Measurements from ENCODE around the gene BCAP31.
"Not testable (repeated sequence)": the region's sequence is repeated elsewhere in the genome, so short reads cannot be mapped to it uniquely, and the experiment has no call there.

BCAP31 gene

DNA sequence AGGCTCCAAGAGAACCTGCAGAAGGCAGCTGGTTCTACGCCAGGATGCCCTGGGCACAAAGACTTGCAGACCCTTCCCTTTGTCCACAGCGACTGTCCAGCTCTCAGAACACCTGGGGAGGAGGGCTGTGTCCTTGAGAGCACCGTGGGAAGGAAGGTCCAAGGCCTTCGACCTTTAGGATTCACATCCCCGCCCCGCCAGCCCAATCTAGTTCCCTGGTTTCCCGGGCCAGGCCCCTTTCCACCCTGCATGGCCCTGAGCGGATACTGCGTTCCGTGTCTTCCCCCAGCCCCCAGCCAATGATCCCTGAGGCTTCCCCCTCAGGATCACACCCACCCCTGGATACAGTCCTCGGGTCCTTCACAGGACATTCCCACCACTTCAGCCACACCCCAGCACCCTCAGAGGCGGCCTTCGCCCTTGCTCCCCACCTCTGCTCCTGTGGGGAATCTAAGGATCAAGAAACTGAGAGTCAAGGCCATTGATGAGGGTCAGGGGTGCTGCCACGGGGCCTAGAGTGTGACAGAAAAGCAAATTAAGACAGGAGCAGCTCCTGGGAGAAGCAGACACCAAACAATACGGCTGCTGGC lies 9.6 kb upstream of the BCAP31 start:
- DNase-seq, result no peak

DNA sequence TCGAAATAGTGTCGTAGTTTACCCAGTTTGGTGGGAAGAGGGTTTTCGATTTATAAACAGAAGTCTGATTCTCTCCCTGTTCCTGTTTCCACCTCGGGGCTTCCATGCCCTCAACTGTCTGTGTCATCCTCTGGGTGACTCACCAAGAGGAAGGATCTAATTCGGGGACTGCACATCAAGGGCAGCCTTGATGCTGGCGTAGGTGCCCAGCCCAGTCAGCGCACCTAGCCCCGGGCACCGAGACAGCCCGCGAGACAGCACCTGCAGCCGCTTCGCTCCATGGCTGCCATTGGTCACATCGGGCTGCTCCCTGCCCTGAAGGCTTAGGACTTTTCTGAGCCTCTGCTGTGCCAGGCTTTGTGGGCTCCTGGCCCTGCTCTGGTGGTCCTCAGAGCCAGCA lies 8.2 kb upstream of the BCAP31 start:
- DNase-seq, result no peak

DNA sequence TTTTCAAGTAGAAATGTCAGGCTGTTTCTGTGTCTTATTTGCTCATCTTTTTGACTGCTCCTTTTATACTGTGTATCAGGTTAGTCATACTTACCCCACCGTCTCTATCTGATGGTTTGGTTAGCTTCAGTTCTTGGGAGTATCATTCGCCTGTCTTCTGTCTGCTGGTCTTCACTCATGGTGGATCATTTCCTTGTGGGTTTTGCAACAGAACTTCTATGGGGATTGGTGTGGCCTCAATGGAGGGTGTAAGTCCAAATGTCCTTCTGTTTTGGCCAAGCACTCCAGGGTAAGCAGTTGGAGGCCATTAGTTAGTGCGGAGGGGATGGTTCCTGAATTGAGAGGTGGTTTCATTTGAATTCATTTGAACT lies 7.6 kb upstream of the BCAP31 start:
- DNase-seq, result no peak

DNA sequence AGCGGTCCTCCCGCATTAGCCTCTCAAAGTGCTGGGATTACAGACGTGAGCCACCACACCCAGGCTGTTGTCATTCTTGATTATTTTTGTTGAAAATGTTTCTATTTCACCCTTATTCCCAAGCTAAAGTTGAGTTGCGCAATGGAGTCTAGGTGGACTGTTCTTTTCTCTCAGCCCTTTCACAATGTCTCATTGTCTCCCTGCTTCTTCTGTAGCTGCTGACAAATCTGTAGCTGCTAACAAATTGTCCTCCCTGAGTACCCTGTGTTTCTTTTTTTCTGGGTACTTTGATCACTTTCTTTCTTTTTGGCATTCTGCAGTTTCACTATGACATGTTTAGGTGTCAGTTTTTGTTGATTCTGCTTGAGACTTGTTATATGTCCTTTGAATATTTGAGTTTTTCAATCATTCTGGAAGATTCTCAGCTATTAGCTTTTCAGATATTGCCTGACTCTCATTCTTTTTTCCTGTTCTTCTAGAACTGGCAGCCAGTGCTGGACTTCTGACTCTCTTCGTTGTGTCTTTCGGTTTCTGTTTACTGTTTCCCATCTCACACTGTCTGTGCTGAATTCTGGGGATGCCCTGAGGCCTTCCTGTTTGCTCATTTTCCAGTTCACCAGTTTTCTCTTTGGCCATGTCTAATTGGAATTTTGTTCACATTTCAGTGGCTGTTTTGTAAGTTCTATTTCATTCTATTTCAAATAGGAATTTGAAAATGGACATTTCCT lies 7.1 kb upstream of the BCAP31 start:
- no peak for DNase-seq

DNA sequence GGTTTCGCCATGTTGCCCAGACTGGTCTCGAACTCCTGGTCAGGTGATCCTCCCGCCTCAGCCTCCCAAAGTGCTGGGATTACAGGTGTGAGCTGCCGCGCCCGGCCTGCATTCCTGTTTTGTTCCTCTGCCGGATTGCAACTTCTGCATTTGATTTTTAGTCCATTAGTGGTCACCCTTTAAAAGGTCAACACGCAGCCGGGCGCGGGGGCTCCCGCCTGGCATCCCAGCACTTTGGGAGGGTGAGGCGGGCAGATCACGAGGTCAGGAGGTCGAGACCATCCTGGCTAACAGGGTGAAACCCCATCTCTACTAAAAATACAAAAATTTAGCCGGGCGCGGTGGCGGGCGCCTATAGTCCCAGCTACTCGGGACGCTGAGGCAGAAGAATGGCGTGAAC lies 5.9 kb upstream of the BCAP31 start:
- DNase-seq, result not testable (repeated sequence)

DNA sequence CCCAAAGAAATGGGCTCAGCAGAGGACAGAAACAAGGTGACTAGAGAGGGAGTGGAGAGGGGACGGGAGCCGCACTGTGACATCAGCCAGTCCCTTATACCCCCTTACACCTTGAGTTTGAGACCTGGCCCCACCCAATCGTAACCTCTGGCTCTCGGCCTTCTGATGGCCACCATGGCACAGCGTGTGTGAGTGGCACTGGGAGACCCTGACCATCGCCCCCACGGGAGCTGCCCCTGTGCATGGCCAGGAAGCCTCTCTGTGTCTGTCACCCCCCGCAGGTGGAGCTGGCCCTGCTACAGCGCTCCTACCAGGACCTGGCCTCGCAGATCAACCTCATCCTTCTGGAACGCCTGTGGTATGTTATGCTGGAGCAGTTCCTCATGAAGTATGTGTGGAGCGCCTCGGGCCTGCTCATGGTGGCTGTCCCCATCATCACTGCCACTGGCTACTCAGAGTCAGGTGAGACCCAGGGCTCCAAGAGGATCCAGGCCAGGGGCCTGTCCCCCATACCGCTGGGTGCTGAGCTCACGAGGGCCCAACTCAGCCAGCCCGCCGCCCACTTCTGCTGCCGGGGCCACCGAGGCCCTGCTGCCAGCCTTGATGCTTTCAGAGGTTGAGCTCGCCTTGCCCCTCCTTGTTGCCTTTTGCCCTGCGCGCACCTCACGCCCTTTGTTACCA lies 4.9 kb upstream of the BCAP31 start:
- no peak for DNase-seq

DNA sequence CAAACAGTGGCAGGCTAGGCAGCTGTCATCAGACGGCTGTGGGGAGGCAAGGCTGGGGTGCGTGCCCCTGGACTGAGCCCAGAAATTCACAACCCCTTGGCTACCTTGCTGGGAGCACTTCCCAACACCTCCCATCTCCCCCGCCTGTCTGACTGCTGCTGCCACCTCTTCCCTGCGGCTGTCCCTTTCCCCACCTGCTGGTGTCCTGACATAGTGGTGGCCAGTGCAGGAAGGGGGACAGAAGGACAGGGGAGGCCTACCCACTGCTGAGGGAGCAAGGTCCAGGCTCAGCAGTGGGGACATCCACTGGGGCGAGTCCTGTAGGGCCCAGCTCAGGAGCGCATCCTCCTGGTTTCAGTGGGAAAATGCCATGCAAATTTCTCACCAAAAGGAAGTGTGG lies 3.9 kb upstream of the BCAP31 start:
- no peak for DNase-seq

DNA sequence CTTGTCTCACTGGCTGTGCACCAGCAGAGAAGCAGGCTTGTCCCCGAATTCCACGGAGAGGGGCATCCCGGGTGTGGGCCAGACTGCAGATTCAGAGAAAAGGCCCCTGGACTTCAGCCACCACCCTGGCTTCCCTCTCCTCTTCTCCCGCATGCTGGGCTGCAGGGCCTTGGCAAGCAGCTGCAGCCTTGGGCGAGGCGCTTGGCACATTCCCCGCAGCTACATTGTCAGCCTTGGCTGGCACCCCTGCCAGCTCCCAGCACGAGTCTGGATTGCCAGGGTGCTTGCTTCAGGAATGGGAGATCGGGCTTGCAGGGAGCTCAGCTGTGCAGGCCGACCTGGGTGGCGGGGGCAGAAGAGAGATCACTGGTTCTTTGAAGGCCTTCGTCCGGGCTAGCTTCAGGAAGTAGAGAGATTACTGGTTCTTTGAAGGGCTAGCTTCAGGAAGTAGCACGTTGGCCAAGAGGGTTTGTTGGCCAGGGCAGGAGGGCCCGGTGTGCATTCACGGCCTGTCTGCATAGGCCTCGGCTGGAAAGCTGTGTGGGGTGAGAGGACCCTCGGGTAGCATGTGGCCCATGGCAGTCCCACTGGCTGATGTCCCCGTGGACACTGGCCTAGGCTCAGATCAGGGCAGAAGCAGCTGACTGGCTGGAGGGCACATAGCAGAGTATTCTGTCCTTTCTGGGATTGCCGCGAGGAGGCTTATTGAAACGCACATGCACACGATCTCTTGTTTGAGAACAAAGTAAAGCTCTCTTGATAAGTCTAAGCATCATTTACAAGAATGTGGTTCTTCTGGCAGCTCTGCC lies 3.1 kb upstream of the BCAP31 start:
- no peak for DNase-seq

DNA sequence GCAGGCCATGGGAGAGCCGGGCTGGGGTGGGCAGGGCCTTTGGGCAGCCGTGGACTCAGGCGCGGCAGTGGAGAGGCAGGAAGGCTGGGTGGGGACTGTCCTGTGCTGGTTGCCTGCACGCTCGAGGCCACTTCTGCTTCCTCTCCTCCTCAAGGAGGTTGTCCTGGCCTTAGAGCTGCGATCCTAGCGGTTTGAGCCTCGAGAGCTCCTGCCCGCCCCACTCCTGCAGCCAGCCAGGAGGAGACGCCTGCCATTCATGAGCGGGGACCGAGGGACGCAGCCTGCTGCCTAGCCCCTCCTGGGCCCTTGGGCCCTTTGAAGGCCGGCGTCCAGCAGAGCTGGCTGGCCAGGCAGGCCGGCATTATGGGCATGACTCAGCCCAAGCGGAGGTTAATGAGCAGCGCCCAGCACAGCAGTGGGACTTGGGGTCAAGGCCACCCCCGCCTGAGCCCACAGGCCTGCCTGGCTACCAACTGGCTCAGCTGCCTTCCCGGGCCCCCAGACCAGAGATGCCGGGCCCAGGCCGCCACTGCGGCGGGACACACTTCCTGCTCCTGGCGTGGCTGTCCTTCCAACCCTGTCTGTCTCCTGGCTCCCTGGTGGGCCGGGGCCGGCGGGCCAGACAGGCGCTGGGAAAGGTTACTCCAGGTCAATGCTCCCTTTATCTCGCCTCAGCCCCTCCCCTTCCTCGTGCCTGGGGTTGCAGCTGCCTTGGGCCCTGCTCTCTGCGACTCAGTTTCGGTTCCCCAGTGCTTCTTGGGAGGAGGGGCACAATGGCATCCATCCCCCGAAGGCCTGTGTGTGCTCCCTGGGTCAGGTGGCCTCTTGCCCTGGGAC lies 2.3 kb upstream of the BCAP31 start:
- DNase-seq, result no peak

DNA sequence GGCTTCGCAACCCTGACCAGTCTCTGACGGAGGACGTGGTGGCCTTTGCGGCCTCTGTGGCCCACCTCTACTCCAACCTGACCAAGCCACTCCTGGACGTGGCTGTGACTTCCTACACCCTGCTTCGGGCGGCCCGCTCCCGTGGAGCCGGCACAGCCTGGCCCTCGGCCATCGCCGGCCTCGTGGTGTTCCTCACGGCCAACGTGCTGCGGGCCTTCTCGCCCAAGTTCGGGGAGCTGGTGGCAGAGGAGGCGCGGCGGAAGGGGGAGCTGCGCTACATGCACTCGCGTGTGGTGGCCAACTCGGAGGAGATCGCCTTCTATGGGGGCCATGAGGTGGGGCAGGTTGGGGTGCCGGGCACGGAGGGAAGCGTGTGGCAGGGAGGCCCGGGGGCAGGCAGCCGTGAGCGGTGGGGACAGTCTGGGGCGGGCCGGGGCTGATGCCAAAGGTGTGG lies 1.7 kb upstream of the BCAP31 start:
- no peak for DNase-seq

DNA sequence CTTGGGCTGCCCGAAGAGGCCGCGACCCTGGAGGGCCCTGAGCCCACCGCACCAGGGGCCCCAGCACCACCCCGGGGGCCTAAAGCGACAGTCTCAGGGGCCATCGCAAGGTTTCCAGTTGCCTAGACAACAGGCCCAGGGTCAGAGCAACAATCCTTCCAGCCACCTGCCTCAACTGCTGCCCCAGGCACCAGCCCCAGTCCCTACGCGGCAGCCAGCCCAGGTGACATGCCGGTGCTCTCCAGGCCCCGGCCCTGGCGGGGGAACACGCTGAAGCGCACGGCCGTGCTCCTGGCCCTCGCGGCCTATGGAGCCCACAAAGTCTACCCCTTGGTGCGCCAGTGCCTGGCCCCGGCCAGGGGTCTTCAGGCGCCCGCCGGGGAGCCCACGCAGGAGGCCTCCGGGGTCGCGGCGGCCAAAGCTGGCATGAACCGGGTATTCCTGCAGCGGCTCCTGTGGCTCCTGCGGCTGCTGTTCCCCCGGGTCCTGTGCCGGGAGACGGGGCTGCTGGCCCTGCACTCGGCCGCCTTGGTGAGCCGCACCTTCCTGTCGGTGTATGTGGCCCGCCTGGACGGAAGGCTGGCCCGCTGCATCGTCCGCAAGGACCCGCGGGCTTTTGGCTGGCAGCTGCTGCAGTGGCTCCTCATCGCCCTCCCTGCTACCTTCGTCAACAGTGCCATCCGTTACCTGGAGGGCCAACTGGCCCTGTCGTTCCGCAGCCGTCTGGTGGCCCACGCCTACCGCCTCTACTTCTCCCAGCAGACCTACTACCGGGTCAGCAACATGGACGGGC lies 1.0 kb upstream of the BCAP31 start:
- DNase-seq, result no peak

DNA sequence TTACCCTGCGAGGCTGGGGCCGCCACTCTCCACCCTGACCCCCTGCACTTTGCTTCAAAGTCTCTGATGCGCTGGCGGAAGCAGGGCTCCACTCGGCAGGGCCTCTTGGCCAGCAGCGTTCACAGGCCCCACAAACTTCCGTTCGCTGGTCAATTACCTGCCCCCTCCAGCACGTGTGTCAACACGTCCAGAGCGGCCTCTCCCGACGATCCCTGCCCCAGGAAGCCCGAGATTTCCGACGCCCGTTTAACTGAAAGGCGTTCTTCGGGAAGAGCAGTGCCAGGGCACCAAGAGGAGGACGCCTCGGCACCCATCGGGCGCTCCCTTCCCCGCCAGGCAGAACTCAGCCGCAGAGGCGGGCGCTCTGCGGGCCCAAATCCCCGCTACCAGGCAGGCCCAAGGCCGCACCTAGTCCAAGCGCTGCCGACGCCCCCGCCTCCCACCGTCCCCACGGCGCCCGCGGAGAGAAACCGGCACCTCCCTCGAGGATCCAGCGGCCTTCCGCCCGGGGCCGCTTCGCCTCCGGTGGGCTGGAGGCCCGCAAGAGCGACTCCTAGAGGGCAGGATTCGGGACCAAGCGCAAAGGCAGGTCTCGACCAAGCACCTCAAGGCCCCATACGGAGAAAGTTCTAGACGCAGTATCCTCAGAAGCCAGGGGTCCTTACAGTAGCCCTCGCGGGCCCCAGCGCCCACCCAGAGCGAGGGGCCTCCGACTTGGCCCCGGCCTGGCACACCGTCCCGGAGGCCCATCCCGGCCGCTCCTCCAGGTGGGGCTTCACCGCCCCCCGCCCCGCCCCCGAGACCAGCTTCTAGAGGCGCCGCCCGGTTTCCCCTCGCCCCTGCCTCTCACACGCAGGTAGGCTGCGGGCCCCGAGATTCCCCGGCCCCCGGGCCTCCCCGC lies 586 bp downstream of the BCAP31 start:
- DNase-seq, result no peak

DNA sequence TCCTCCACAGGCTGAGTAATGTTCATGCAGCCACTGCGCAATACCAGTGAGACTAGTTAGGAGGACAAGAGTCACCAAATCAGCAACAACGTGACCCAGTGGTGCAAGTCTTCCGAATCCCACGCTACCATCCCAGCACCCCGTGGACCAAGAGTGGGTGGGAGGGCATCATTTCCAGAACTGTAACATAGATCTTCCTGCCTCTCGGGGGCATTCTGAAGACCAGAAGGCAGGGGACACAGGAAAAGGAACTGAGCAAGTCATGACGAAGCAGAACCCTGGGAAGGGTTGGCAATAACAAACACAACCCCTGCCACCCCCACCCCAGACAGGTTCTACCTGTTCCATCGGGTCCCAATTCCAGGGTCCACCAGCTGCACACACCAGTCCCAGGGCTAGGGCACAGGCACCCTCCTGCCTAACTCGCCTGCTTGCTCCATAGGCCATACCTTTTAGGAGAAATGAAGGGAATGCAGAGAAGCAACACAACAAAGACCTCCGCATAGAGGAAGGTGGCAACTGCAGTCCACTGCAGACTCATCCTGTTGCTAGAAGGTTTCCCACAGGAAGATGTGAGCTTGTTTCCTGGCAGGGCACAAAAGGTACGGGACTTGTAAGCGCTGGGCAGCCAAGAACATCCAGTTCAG lies 1.4 kb downstream of the BCAP31 start:
- DNase-seq, result no peak

DNA sequence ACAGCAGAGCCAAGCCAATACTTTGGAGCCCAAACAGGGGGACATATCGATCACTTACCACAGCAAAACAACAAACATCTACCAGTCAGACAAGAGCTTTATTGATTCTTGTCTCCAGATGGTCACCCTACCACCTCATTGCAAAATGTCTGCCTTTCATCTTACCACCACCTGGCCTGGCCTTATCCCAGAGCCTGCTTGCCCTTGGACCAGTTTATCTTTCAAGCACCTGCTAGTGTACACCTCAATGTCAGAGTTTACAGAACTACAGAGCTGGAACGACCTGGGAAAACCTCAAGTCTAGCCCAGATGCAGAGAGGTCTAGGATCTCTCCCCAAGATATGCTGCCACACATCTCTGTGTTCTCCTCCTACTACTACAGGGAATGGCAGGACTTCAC lies 4.5 kb downstream of the BCAP31 start:
- no peak for DNase-seq

DNA sequence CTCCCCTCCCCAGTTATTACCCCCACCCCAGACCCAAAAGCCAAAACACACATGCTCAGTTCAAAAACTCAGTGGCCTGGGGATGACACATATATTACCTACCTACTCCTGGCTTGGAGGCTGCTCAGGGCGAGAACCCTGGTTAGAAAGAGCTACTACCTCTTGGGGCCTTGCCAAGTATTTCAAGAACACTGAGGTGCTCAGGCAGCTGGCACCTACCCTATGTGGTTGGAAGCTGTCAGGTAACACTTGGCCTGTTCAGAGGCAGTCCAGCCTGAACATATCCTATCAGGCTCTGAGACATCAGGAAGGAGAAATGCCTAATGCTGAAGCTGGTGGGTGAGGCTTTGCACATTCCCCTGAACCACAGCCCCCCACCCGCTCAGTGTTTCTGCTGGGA lies 4.9 kb downstream of the BCAP31 start:
- DNase-seq, result no peak

DNA sequence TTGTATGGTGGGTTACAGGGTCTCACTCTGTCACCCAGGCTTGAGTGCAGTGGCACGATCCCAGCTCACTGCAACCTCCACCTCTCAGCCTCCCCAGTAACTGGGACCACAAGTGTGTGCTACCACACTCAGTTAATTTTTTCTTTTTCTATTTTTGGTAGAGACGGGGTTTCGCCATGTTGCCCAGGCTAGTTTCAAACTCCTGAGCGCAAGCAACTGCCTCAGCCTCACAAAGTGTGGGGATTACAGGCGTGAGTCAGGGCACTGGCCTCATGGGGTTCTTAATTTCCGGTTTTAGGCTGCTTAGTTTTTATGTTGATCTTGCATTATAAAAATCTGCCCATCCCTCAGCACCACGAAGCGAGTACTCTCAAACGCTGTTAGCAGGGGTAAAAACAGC lies 6.7 kb downstream of the BCAP31 start:
- no peak for DNase-seq

DNA sequence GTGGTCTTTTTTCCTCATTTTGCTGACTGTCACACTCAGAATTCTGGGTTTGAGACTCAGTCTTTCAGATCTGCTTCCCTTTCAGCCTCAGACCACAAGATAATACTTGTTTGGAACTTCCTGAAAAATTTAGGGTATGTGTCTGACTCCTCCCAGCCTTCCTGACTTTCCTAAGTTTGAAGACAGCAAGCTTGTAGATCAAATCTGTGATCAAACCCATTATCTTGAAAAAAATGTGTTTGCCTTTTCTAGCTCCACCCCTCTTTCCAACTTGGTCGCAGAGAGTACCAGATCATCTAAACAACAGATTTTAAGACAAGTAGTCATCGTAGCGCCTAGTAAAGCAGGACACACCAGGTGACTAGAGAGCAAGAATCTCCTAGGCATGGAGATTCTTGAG lies 9.9 kb downstream of the BCAP31 start:
- DNase-seq, result no peak

DNA sequence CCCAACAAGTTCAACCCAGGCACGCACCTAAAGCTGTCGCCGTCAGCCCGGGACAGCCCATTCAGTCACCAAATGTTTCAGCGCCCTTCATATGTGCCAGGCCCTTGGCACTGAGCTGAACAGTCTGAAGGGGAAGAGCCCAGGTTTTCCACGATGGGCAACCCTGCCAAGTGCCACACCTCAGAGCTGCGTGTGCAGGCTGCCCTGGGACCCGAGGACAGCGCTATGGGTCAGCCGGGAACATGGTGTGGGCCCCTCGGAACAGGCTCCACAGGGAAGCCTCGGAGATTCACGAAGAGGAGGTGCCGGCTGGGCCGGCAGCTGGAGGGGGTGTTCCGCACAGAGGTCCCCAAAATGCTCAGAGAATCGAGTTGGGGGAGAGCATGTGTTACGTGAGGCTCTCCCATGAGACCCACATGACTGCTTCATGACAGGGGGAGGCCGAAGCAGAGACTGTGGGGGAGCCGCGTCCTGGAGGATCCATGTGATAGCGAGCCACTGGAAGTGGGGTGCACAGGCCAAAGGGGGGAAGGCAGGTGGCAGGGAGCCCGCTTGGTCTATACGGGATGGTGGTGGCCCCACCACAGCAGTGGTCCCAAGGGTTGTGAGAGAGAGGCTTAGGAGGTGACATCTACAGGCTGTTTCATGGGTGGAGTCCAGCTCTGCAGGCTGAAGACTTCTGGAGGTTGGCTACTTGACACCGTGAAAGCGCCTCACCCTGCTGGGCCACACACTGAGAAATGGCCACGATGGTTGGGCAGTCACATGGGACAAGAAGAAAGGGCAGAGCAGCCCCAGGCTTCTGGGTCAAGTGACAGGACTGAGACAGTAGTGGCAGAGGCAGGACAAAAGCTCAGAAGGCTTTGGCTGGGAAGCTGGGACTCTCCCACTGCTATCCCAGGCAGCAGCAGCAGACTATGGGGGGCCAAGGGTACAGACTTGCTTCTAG lies 14.2 kb downstream of the BCAP31 start:
- no peak for DNase-seq

DNA sequence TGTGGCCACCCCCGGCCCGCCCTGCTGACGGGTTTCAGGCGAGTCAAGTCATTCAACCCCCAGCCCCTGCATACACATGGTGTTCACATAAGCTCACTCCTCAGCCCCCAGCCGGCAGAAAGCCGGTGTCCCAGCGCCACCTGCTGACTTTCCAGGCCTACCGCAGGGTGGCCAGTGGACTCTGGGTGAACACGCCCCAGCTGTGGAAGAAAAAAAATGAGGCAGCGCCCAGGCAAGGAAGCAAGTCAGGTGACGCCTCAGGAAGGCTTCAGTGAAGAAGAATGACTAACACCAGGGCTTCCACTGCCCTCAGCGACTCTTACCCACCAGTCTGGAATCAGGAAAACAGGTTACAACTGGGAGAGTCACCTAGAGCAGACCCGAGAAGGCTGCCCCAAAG lies 15.8 kb downstream of the BCAP31 start:
- DNase-seq, result peak; percentile 17
